T-helper 2 cell treated with Interferon-gamma antibody and Interleukin-4, amounts not matched to agents 100 ng/mL and 5 ng/mL, for 36 hours (primary cell): Measurements from ENCODE around the gene SFXN5. TPM values are rescaled to one million over a fixed set of nuclear protein-coding genes. Genes with fewer than 3 reads are reported as not detected.

Source experiments
- total RNA-seq: library from RNA; stranded (reverse); gene quantifications from 2 replicates; pipeline ENCODE4 v1.2.3, GENCODE V29; 2022

The SFXN5 gene
- total RNA-seq, 1 donor from 2014 or later, result 13.7 TPM

Other genes starting within 250 kb of the SFXN5 start
- 16.4 and 16.9 TPM in 2 replicates for gene EXOC6B, start 245.7 kb downstream of the SFXN5 start, total RNA-seq
- 0.89 and 0.98 TPM in 2 replicates for gene SPR, start 184.3 kb downstream of the SFXN5 start, total RNA-seq
- not detected in 2 replicates for gene EMX1, start 154.2 kb downstream of the SFXN5 start, total RNA-seq
- gene RAB11FIP5, start 41.2 kb upstream of the SFXN5 start, total RNA-seq, result 8.9 and 9.9 TPM in 2 replicates
- gene NOTO, start 130.9 kb upstream of the SFXN5 start, total RNA-seq, result not detected in 2 replicates
- gene SMYD5, start 142.5 kb upstream of the SFXN5 start, total RNA-seq, result 23.9 and 25.5 TPM in 2 replicates
- gene PRADC1, start 161.5 kb upstream of the SFXN5 start, total RNA-seq, result 9.3 and 10.4 TPM in 2 replicates
- 321 and 361 TPM in 2 replicates for gene CCT7, start 162.6 kb upstream of the SFXN5 start, total RNA-seq
- gene FBXO41, start 212.8 kb upstream of the SFXN5 start, total RNA-seq, result 15.4 and 16.2 TPM in 2 replicates
- gene EGR4, start 221.8 kb upstream of the SFXN5 start, total RNA-seq, result 0.07 and 0.11 TPM in 2 replicates